Activated T-cell treated with anti-CD3 and anti-CD28 coated beads, Interleukin-2, amount 50 U/mL, for 24 hours (primary cell): ENCODE results near the gene ADAMTSL3.
"Not testable (repeated sequence)": the region's sequence is repeated elsewhere in the genome, so short reads cannot be mapped to it uniquely, and the experiment has no call there.

Experiments used
- DNase-seq: peaks from one replicate; pipeline ENCODE4 v3.0.0-alpha.2; 2020
- H3K27ac Mint-ChIP-seq: 2 replicates; pipeline ENCODE4 v1.8.0; 2020; ENCODE audit warnings: mild to moderate bottlenecking, mixed read lengths
- H3K27me3 Mint-ChIP-seq: 2 replicates; pipeline ENCODE4 v1.8.0; 2020; ENCODE audit warnings: mixed read lengths
- H3K36me3 Mint-ChIP-seq: 2 replicates; pipeline ENCODE4 v1.8.0; 2020; ENCODE audit warnings: low read depth, mixed read lengths
- H3K4me1 Mint-ChIP-seq: 2 replicates; pipeline ENCODE4 v1.8.0; 2020; ENCODE audit warnings: low read depth, mixed read lengths
- H3K4me3 Mint-ChIP-seq: 2 replicates; pipeline ENCODE4 v1.8.0; 2020; ENCODE audit warnings: mild to moderate bottlenecking, moderate library complexity, mixed read lengths
- H3K9me3 Mint-ChIP-seq: 2 replicates; pipeline ENCODE4 v1.8.0; 2020; ENCODE audit warnings: mixed read lengths

The ADAMTSL3 gene

DNA sequence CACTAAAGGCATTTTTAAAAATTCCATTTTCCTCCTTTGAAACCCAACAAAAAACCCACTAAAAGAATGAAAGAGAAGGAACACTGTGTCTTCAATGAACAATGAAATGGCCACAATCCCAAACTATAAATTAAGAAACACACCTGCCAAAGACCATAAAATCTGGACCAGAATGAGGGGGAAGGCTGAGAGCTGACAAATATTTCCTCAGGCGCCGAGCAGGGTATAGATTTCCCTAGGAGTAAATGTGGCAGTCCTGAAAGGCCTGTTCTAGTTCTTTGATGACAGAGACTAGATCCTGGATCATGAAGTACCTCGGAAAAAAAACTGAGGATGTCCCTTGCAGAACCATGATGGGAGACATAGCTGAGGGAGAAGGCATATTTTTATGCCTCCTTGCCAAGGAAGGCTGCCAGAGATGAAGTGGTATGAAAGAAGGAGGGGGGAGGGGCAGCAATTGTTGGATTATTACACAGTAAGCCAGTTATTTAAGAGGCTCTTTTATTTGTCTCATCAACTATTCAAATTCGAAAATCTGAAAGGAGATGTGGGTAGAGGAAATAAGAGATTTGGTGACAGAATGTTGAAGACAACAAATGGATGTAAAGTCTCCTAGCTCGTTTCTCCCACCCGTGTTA, 306.4 kb downstream of the ADAMTSL3 start:
- H3K9me3 Mint-ChIP-seq = peaks cover 7% of the 10 kb centered on the region
- DNase-seq = no peak

DNA sequence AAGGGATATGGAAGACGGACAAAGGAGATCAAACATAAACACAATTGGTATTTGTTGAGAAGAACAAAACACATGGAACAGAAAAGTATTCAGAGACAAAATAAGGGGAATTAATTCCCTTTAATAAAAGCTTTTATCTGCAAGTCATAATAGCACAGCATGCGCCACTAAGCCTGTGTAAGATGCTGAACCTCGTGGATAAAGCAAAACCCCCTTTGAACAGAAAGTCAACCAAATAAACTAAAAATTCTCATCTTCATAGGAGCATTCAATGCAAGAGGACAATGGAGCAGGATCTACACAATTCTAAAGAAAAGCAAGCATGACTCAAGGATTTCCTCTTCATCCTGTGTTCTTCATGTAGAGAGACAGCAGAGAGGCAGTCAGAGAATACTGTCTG, 307.4 kb downstream of the ADAMTSL3 start:
- Mint-ChIP-seq H3K27ac (no peak overlapping the region), H3K9me3 (peaks cover 14% of the 10 kb centered on the region), H3K4me1 (no peaks in the 10 kb centered on the region), H3K36me3 (no peaks in the 10 kb centered on the region), H3K4me3 (no peak overlapping the region), H3K27me3 (peaks cover 15% of the 10 kb centered on the region)
- no peak for DNase-seq

More for the DNA sequence above, 306.4 kb downstream of the ADAMTSL3 start:
- H3K4me1 Mint-ChIP-seq = no peaks in the 10 kb centered on the region
- no peaks in the 10 kb centered on the region for H3K36me3 Mint-ChIP-seq
- no peak overlapping the region for H3K27ac Mint-ChIP-seq
- no peak overlapping the region for H3K4me3 Mint-ChIP-seq
- H3K27me3 Mint-ChIP-seq = peaks cover 15% of the 10 kb centered on the region

DNA sequence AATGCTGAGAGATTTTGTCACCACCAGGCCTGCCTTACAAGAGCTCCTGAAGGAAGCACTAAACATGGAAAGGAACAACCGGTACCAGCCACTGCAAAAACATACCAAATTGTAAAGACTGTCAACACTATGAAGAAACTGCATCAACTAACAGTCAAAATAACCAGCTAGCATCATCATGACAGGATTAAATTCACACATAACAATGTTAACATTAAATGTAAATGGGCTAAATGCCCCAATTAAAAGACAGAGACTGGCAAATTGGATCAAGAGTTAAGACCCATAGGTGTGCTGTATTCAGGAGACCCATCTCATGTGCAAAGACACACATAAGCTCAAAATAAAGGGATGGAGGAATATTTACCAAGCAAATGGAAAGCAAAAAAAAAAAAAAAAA, 311.0 kb downstream of the ADAMTSL3 start:
- H3K9me3 Mint-ChIP-seq = peaks cover 29% of the 10 kb centered on the region
- not testable (repeated sequence) for H3K36me3 Mint-ChIP-seq, H3K4me3 Mint-ChIP-seq

DNA sequence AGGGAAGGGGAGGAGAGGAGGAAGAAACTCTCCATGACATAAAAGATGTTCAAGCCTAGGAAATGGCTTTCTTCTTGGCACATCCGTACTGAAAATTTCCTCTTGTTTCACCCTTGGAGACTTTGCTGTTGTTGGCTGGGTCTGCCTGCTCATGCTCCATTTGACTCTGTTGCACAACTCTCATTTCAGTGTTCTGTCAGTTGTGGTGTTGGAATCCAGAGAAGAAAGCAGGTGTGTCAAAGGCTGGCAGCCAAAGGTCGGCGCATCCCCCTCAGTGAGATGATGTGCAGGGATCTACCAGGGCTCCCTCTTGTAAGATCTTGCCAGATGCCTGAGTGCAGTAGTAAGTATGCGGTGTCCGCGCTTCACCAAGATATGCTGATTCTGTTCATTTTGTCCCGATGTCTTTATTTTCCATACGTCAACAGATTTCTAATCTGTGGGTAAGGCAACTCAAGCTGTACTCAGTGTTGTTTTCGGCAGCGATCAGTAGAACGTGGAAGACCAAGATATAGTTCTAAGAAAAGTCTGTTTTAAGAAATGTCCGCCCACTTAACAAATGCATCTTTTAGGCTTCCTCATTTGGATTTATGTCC, 316.5 kb downstream of the ADAMTSL3 start:
- H3K27ac Mint-ChIP-seq = no peak overlapping the region
- H3K4me3 Mint-ChIP-seq = no peak overlapping the region
- peaks cover 21% of the 10 kb centered on the region for H3K9me3 Mint-ChIP-seq
- no peaks in the 10 kb centered on the region for H3K36me3 Mint-ChIP-seq
- H3K27me3 Mint-ChIP-seq = peaks cover 3% of the 10 kb centered on the region
- H3K4me1 Mint-ChIP-seq = no peaks in the 10 kb centered on the region
- DNase-seq = no peak

More for the DNA sequence above, 311.0 kb downstream of the ADAMTSL3 start:
- H3K27me3 Mint-ChIP-seq = peaks cover 13% of the 10 kb centered on the region
- not testable (repeated sequence) for H3K4me1 Mint-ChIP-seq, DNase-seq, H3K27ac Mint-ChIP-seq

DNA sequence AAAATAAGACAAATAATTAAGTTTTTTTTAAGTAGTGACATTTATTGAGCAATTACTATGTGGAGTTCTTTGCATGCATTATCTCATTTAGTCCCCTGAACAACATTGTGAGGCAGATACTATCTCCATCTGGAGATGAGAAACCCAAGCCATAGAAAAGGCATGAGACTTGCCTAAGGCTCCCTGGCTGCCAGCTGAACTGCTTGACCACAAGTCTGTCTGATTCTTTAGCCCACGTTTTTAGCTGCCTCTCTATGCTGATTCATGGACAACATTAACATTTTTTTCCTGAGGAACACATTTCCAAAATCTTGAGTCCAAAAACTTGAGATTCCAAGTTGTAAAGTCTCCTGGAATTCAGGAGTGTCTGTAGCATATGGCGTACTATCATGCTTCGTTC, 318.1 kb downstream of the ADAMTSL3 start:
- Mint-ChIP-seq H3K27me3 (peaks cover 12% of the 10 kb centered on the region), H3K4me3 (no peak overlapping the region), H3K36me3 (no peaks in the 10 kb centered on the region), H3K9me3 (peaks cover 18% of the 10 kb centered on the region), H3K27ac (no peak overlapping the region), H3K4me1 (no peaks in the 10 kb centered on the region)
- no peak for DNase-seq

DNA sequence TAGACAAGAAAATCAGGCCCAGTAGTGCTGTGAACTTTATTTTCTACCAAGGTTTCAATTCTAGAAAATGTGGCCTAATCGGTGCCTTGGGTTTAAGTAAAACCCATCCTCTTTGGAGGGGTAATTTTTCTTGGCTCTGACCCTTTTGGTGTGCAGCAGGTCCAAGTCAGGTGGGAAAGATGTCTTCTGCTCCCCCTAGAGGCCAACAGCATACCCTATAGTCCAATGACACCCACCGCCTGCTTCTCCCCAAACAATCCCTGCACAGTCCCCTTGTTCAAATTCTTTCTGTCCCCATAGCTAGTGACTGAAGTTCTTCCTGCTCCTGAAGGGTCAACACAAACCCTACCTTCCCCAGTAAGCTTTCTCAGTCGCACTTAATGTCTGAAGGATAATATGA, 319.9 kb downstream of the ADAMTSL3 start:
- no peak overlapping the region for H3K4me3 Mint-ChIP-seq
- no peaks in the 10 kb centered on the region for H3K36me3 Mint-ChIP-seq
- H3K4me1 Mint-ChIP-seq = no peaks in the 10 kb centered on the region
- DNase-seq = no peak
- peaks cover 12% of the 10 kb centered on the region for H3K27me3 Mint-ChIP-seq
- H3K27ac Mint-ChIP-seq = no peak overlapping the region
- H3K9me3 Mint-ChIP-seq = peaks cover 2% of the 10 kb centered on the region

DNA sequence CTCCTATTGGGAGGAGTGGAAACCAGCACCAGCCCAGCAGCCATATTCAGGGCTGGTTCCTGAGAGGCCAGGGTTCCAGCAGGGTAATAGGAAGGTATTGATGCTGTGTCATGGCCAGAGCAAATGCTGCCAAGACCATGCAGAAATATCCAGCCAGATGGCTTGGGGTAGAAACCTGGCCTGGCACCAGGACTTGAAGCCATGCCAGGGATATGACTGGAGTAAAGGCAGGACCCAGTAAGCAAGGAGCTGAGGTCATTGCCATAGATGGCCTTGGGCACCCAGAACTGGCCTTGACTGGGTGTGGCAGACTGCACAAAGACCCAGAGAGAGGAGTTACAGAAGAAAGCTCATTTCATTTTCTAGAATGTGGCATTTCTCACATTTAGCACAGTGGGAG, 324.1 kb downstream of the ADAMTSL3 start:
- Mint-ChIP-seq H3K27me3 (peaks cover 12% of the 10 kb centered on the region), H3K9me3 (peaks cover 2% of the 10 kb centered on the region), H3K4me3 (no peak overlapping the region), H3K36me3 (no peaks in the 10 kb centered on the region), H3K27ac (no peak overlapping the region), H3K4me1 (no peaks in the 10 kb centered on the region)
- no peak for DNase-seq

DNA sequence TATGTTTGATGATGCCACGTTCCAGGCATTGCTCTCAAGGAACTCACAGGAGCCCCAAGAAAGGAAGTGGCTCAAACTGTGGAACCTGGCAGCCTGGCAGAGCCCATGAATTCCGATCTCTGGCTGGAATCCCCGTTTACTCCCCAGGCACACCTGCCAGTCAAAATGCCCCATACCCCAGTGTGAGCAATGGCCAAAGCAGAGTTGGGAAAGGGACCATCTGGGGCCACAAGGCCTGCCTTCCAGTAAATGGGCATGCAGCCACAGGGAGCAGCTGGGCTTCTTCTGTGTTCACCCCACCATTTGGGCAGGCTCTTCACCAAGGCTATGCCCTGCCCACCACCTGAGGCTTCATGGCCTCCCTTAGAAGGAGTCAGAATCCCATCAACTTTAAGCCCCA, 324.7 kb downstream of the ADAMTSL3 start:
- H3K4me1 Mint-ChIP-seq = no peaks in the 10 kb centered on the region
- H3K36me3 Mint-ChIP-seq = no peaks in the 10 kb centered on the region
- H3K27ac Mint-ChIP-seq = no peak overlapping the region
- H3K4me3 Mint-ChIP-seq = no peak overlapping the region
- H3K9me3 Mint-ChIP-seq = peaks cover 2% of the 10 kb centered on the region
- no peak for DNase-seq
- H3K27me3 Mint-ChIP-seq = peaks cover 12% of the 10 kb centered on the region

DNA sequence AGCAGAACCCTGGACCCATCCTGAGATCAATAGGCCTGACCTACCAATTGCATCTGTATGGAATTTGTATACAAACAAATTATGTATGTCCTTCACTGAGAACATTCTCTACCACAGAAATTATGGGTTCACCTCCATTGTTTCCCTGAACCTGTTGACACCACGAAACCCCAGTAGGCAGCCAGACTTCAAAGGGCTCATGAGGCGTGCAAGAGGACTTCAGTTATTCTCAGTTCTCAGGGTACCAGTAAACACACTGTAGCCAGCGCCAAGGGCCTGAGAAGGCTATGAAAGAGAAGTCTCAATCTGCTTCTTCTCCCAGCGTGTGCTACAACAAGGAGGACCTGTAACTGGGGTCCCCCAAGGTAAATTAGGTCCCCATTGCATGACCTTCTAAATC, 326.7 kb downstream of the ADAMTSL3 start:
- H3K4me1 Mint-ChIP-seq = no peaks in the 10 kb centered on the region
- H3K36me3 Mint-ChIP-seq = no peaks in the 10 kb centered on the region
- no peak overlapping the region for H3K27ac Mint-ChIP-seq
- no peak overlapping the region for H3K4me3 Mint-ChIP-seq
- H3K9me3 Mint-ChIP-seq = peaks cover 2% of the 10 kb centered on the region
- no peak for DNase-seq
- H3K27me3 Mint-ChIP-seq = peaks cover 8% of the 10 kb centered on the region

DNA sequence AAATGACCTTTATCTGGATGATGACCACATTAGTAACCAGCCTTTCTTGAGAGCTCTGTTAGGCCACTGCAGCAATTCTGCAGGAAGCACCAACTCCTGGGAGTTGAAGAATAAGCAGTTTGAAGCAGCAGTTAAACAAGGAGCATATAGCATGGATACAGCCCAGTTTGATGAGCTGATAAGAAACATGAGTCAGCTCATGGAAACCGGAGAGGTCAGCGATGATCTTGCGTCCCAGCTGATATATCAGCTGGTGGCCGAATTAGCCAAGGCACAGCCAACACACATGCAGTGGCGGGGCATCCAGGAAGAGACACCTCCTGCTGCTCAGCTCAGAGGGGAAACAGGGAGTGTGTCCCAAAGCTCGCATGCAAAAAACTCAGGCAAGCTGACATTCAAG, 328.8 kb downstream of the ADAMTSL3 start:
- no peak for DNase-seq
- Mint-ChIP-seq H3K4me1 (no peaks in the 10 kb centered on the region), H3K27ac (no peak overlapping the region), H3K36me3 (no peaks in the 10 kb centered on the region), H3K27me3 (no peaks in the 10 kb centered on the region), H3K4me3 (no peak overlapping the region), H3K9me3 (no peaks in the 10 kb centered on the region)

DNA sequence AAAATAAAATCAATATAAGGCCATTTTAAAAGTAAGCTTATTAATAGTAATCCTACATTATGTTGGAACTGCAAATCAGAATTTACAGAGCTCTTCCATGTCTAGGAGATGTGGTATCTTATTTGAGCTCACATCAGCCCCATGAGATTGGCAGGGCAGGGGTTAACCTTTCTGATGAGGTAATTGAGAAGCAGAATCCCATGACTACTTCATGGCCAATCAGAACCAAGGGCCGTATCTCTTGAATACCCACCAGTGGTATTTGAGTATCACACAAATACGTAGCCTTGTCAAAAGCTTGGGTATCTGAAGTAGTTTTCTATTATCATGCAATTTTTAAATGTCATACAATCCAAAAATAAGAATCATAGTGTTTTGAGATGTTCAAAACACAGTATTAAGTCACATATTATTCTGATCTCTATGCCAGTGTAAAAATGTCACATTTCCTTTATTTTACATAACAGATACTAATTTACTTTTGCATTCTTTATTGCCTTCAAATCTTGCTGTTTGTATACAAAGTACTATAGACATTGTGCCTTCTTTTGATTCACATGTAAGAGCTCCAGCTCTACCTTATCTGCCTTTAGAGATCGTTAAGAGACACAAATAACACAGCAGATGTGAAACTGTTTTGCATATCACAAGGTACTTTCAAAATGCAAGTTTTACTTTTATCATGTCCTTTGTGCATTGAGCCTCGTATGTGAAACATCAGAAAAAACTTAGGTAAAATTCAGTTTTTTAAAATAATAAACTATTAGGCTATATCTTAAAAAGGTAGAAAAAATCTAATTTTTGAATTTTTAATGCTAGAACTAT, 329.9 kb downstream of the ADAMTSL3 start:
- Mint-ChIP-seq H3K4me1 (no peaks in the 10 kb centered on the region), H3K27ac (no peak overlapping the region), H3K27me3 (no peaks in the 10 kb centered on the region), H3K36me3 (no peaks in the 10 kb centered on the region), H3K4me3 (no peak overlapping the region), H3K9me3 (no peaks in the 10 kb centered on the region)
- DNase-seq = no peak

DNA sequence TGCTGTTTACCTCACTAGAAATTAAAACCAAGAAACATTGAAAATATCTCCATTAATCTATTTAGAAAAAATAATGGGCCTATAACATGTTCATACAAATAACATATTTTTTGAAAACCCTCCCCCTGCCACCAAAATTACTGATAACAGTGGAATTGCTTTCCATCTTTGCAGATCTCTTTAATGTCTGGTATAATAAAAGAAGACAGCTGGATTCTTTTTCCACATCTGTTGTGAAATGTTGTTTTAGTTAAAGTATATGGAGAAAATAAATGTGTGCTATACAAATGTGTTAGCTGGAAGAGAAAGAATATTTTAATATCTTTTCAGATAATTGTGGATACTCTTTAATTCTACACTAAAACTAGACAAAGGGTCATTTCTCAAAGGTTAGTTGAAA, 330.7 kb downstream of the ADAMTSL3 start:
- Mint-ChIP-seq H3K9me3 (no peaks in the 10 kb centered on the region), H3K4me1 (no peaks in the 10 kb centered on the region), H3K36me3 (no peaks in the 10 kb centered on the region), H3K4me3 (no peak overlapping the region), H3K27ac (no peak overlapping the region), H3K27me3 (no peaks in the 10 kb centered on the region)
- no peak for DNase-seq

DNA sequence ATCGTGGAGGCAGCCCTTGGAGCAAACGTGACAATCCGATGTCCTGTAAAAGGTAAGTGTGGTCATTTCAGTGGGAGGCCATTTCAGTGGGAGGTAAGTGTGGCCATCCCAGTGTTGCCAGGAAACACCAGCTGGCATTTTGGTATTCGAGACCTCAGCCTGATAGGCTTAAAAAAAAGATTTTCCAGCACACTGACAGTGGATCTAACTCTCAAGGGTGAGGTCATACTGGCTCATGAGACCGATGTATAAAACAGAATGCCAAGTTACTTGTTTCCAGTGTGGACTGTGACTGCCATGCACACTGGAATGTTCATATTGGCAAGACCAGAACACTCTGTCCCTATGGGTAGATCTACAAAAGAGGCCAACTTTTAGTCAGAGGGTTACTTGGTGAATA, 337.2 kb downstream of the ADAMTSL3 start:
- Mint-ChIP-seq H3K27ac (no peak overlapping the region), H3K4me3 (no peak overlapping the region), H3K4me1 (no peaks in the 10 kb centered on the region), H3K27me3 (peaks cover 9% of the 10 kb centered on the region), H3K9me3 (no peaks in the 10 kb centered on the region), H3K36me3 (no peaks in the 10 kb centered on the region)
- DNase-seq = no peak

DNA sequence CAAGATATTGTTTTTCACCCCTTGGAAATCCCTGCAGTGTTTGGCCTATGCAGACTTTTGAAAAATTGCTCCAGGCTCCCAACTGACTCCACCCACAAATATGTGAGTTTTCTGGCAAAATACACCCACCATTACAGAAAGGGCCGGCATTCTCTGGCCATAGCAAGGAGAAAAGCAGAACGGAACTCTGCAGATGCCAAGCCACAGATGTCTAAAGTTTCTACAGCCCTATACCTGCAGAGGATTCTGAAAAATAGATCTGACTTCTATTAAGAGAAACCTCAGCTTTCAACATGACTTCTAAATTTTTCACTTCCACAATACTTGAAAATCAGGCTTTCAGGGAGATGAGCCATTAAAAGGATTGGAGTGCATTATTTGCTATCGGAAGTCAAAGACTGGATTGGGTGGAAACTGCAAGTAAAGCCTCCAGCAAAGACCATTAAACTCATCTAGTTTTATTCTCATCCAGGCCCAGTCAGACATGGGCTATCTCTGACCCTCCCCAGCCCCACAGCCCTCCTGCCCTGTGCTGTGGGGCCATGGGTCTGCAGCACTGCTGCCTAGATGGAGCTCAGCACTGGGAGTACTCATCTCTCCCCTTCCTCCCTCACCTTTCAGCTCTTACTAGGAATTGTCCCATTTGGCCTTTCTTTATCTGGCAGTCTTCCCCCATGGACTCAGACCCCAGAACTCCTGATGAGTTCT, 338.6 kb downstream of the ADAMTSL3 start:
- Mint-ChIP-seq H3K27ac (no peak overlapping the region), H3K9me3 (no peaks in the 10 kb centered on the region), H3K27me3 (peaks cover 13% of the 10 kb centered on the region), H3K4me3 (no peak overlapping the region), H3K36me3 (no peaks in the 10 kb centered on the region), H3K4me1 (no peaks in the 10 kb centered on the region)
- no peak for DNase-seq
